Glutamatergic neuron (in vitro differentiated cells): ENCODE measurements around the gene MTSS2. TPM values are rescaled to one million over a fixed set of nuclear protein-coding genes. Genes with fewer than 3 reads are reported as not detected.
A peak's percentile ranks its signal among the peaks of the same experiment; 100 is the strongest.

Source experiments
- DNase-seq: peaks from one replicate; pipeline ENCODE4 v3.0.0; 2022
- H3K27ac Mint-ChIP-seq: one replicate; pipeline ENCODE4 v1.8.0; 2020; ENCODE audit warnings: mild to moderate bottlenecking, mixed read lengths, inconsistent platforms; ENCODE audit not compliant: unreplicated experiment
- H3K27me3 Mint-ChIP-seq: one replicate; pipeline ENCODE4 v1.8.0; 2020; ENCODE audit warnings: mild to moderate bottlenecking, moderate library complexity, mixed read lengths, inconsistent platforms; ENCODE audit not compliant: unreplicated experiment
- H3K36me3 Mint-ChIP-seq: one replicate; pipeline ENCODE4 v1.8.0; 2020; ENCODE audit warnings: mild to moderate bottlenecking, mixed read lengths, inconsistent platforms; ENCODE audit not compliant: unreplicated experiment
- H3K4me1 Mint-ChIP-seq: one replicate; pipeline ENCODE4 v1.8.0; 2020; ENCODE audit warnings: mild to moderate bottlenecking, low read depth, mixed read lengths, inconsistent platforms; ENCODE audit not compliant: unreplicated experiment
- H3K4me3 Mint-ChIP-seq: one replicate; pipeline ENCODE4 v1.8.0; 2020; ENCODE audit warnings: mild to moderate bottlenecking, mixed read lengths, inconsistent platforms; ENCODE audit not compliant: unreplicated experiment
- H3K9me3 Mint-ChIP-seq: one replicate; pipeline ENCODE4 v1.8.0; 2020; ENCODE audit warnings: mild to moderate bottlenecking, moderate library complexity, mixed read lengths, inconsistent platforms; ENCODE audit not compliant: unreplicated experiment
- CTCF ChIP-seq: fragments of 200-600 bp; sonication (generic); IDR thresholded peaks from one replicate; pipeline ENCODE4 v1.5.0; 2021; ENCODE audit not compliant: partially characterized antibody, unreplicated experiment
- total RNA-seq: library from RNA; stranded (reverse); fragmentation: NEBNext Ultra II Directional; extraction: Animal tissue kit (Norgen Biotek cat#: 25700); gene quantifications from one replicate; pipeline ENCODE4 v1.2.1, GENCODE V29; 2021; ENCODE audit not compliant: unreplicated experiment

The MTSS2 gene
- total RNA-seq, 1 donor from 2014 or later, result 36.2 TPM

GRCh38 chr16:70649300-70649699 lies 36.6 kb downstream of the MTSS2 start:
- no peak overlapping the region for H3K4me3 Mint-ChIP-seq
- no peak for DNase-seq

GRCh38 chr16:70648606-70649005 lies 37.2 kb downstream of the MTSS2 start:
- no peaks in the 10 kb centered on the region for H3K36me3 Mint-ChIP-seq

More at GRCh38 chr16:70649300-70649699, 36.6 kb downstream of the MTSS2 start:
- H3K27ac Mint-ChIP-seq, result no peak overlapping the region
- peaks cover 13% of the 10 kb centered on the region for H3K4me1 Mint-ChIP-seq
- no peak for TF ChIP-seq CTCF
- no peaks in the 10 kb centered on the region for H3K36me3 Mint-ChIP-seq
- peaks cover 3% of the 10 kb centered on the region for H3K9me3 Mint-ChIP-seq
- H3K27me3 Mint-ChIP-seq, result peaks cover 2% of the 10 kb centered on the region

DNA sequence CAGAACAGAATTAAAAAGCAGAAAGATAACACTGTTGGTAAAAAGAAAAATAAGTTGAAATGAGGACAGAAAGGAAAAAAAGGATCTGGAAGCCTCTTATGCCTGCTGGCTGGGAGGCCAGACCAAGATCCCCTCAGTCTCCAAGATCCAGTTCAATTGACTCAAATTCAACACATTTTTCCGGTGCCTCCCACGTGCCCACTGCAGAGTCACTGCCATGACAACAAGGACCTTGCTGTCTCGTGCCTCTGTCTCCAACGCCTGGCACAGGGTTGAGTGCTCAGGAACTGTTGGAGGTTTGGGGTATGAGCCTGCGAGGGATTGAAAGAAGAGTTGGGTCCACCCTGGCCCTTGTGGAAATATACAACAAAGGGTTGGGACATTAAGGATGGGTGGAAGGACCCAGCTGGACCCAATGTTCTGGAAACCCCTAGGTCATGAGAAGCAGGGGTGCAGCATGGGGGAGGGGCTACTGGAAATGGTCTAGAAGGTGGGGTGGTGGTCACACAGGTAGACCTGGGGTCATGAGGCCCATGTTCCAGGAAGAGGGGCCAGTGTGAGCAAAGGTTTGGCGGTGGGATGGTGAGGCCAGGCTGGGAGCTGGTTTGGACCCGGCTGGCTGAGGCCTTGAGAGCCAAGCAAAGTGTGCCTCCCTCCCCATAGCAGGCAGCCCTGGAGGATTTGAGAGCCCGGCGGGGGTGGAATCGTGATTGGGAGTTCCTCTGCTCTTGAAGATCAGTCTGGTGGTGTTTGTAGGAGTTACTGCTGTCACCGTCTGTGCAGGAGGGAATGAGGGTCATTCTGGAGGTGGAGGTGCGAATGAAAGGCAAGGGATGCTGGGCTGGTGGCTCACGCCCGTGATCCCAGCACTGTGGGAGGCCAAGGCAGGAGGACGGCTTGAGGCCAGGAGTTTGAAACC lies 38.2 kb downstream of the MTSS2 start:
- DNase-seq, result no peak
- H3K27me3 Mint-ChIP-seq, result peaks cover 2% of the 10 kb centered on the region
- H3K4me3 Mint-ChIP-seq, result no peak overlapping the region
- H3K4me1 Mint-ChIP-seq, result peaks cover 10% of the 10 kb centered on the region
- H3K27ac Mint-ChIP-seq, result no peak overlapping the region
- H3K9me3 Mint-ChIP-seq, result peaks cover 3% of the 10 kb centered on the region
- peaks cover under 1% of the 10 kb centered on the region for H3K36me3 Mint-ChIP-seq
- no peak for TF ChIP-seq CTCF

More at GRCh38 chr16:70648606-70649005, 37.2 kb downstream of the MTSS2 start:
- H3K27me3 Mint-ChIP-seq, result peaks cover 2% of the 10 kb centered on the region
- peaks cover 3% of the 10 kb centered on the region for H3K9me3 Mint-ChIP-seq
- H3K4me1 Mint-ChIP-seq, result peaks cover 10% of the 10 kb centered on the region
- no peak overlapping the region for H3K4me3 Mint-ChIP-seq
- H3K27ac Mint-ChIP-seq, result no peak overlapping the region
- TF ChIP-seq CTCF, result no peak
- no peak for DNase-seq

DNA sequence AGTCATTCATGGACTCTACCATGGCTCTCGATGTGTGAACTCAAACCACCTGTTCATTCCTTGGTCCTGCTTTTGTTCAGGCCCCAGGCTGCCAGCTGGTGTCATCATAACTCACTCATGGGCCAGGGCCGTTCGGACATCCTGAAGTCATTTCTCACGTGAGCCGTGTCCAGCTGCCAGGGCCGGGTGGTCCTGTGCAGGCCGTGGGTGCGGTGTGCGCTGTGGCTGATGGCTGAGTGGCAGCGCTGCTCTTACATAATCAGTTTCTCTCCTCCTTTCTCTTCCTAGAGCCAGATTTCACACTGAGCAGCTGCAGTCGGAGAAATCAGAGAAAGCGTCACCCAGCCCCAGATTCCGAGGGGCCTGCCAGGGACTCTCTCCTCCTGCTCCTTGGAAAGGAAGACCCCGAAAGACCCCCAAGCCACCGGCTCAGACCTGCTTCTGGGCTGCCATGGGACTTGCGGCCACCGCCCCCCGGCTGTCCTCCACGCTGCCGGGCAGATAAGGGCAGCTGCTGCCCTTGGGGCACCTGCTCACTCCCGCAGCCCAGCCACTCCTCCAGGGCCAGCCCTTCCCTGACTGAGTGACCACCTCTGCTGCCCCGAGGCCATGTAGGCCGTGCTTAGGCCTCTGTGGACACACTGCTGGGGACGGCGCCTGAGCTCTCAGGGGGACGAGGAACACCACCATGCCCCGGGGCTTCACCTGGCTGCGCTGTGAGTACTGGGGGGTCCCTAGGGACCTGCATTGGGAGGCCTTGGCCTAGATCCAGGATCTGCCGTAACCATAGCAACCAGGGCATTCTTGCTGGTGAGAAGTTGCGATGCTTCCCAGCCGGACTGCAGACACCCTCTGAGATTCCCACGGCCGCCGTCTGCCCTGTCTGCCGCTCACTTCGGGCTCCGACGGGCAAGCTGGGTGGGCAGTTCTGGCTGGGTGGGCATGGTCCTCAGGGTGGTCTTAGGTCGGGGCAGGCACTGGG lies 39.3 kb downstream of the MTSS2 start, which contains the start of gene IL34:
IL34 (plus strand) TSS at position 300 of the 982 bp plus-strand sequence; CDS start at position 689, 389 bp downstream.
- peak within 1 kb of the TSS; percentile 59 for H3K4me3 Mint-ChIP-seq
- peaks cover 2% of the 10 kb centered on the region for H3K27me3 Mint-ChIP-seq
- H3K9me3 Mint-ChIP-seq, result peaks cover 3% of the 10 kb centered on the region
- TF ChIP-seq CTCF, result no peak
- peaks cover 10% of the 10 kb centered on the region for H3K4me1 Mint-ChIP-seq
- peak within 1 kb of the TSS; percentile 76 for H3K27ac Mint-ChIP-seq
- peaks cover 9% of the 10 kb centered on the region for H3K36me3 Mint-ChIP-seq
- DNase-seq, result no peak
